Brain microvascular endothelial cell (primary cell): ENCODE measurements around the gene HSPA14.

Source experiments
- DNase-seq: peaks from one replicate; pipeline ENCODE4 v3.0.0-alpha.2; 2020
- H3K27ac ChIP-seq: fragments of 250-450 bp; sonication (Bioruptor Pico); 2 replicates; pipeline ENCODE4 v1.5.1; 2020; ENCODE audit warnings: mild to moderate bottlenecking, moderate library complexity
- H3K27me3 ChIP-seq: fragments of 250-450 bp; sonication (Bioruptor Pico); replicated peaks from 2 replicates; pipeline ENCODE4 v1.5.1; 2020; ENCODE audit warnings: mild to moderate bottlenecking
- H3K36me3 ChIP-seq: fragments of 250-450 bp; sonication (Bioruptor Pico); replicated peaks from 2 replicates; pipeline ENCODE4 v1.5.1; 2020; ENCODE audit warnings: mild to moderate bottlenecking
- H3K4me3 ChIP-seq: 2 replicates; pipeline ENCODE4 v1.5.1; 2011; ENCODE audit warnings: low read depth, mild to moderate bottlenecking, control low read depth, low read length, moderate library complexity
- in situ Hi-C: cut with HindIII; loops from 2 replicates; pipeline ENCODE4 v1.10.0; 2017; ENCODE audit warnings: low sequenced_read_pairs, low pct_ligation_motif_present
- TF ChIP-seq, protein P1 (sequence below): IDR thresholded peaks from 2 replicates; pipeline ENCODE4 v1.5.1; 2011; ENCODE audit warnings: low read depth, mild to moderate bottlenecking, moderate library complexity, low read length, control low read depth, inconsistent platforms; ENCODE audit errors: missing control alignments

HSPA14 gene

GRCh38 chr10:14911801-14912200 lies 73.7 kb downstream of the HSPA14 start:
- TF ChIP-seq, protein P1, sequence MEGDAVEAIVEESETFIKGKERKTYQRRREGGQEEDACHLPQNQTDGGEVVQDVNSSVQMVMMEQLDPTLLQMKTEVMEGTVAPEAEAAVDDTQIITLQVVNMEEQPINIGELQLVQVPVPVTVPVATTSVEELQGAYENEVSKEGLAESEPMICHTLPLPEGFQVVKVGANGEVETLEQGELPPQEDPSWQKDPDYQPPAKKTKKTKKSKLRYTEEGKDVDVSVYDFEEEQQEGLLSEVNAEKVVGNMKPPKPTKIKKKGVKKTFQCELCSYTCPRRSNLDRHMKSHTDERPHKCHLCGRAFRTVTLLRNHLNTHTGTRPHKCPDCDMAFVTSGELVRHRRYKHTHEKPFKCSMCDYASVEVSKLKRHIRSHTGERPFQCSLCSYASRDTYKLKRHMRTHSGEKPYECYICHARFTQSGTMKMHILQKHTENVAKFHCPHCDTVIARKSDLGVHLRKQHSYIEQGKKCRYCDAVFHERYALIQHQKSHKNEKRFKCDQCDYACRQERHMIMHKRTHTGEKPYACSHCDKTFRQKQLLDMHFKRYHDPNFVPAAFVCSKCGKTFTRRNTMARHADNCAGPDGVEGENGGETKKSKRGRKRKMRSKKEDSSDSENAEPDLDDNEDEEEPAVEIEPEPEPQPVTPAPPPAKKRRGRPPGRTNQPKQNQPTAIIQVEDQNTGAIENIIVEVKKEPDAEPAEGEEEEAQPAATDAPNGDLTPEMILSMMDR: no peak

DNA sequence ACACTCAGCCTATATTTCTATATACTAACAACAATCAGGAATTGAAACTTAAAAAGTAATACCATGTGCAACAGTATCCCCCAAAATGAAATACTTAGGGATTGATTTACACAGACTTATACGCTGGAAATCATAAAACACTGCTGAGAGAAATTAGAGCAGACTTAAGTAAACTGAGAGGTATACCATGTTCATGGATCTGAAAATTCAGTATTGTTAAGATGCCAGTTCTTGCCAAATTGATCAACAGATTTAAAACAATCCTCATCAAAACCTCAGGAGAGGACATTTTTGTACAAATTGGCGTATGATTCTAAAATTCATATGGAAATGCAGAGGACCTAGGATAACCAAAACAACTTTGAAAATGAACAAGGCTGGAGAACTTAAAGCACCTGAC lies 78.5 kb downstream of the HSPA14 start:
- Histone ChIP-seq H3K27me3 (no peaks in the 10 kb centered on the region), H3K4me3 (no peak overlapping the region), H3K27ac (no peak overlapping the region), H3K36me3 (peaks cover 57% of the 10 kb centered on the region)
- in situ Hi-C loops: no loop called here
- DNase-seq: no peak
- TF ChIP-seq, protein P1: no peak

More at GRCh38 chr10:14911801-14912200, 73.7 kb downstream of the HSPA14 start:
- Histone ChIP-seq H3K27me3 (no peaks in the 10 kb centered on the region), H3K27ac (no peak overlapping the region), H3K36me3 (peaks cover 43% of the 10 kb centered on the region), H3K4me3 (no peak overlapping the region)
- DNase-seq: no peak
- in situ Hi-C loops: no loop called here

GRCh38 chr10:14917827-14918226 lies 79.7 kb downstream of the HSPA14 start:
- in situ Hi-C loops: no loop called here
- Histone ChIP-seq H3K36me3 (peaks cover 56% of the 10 kb centered on the region), H3K27me3 (no peaks in the 10 kb centered on the region), H3K4me3 (no peak overlapping the region), H3K27ac (no peak overlapping the region)
- no peak for DNase-seq
- TF ChIP-seq, protein P1: no peak

DNA sequence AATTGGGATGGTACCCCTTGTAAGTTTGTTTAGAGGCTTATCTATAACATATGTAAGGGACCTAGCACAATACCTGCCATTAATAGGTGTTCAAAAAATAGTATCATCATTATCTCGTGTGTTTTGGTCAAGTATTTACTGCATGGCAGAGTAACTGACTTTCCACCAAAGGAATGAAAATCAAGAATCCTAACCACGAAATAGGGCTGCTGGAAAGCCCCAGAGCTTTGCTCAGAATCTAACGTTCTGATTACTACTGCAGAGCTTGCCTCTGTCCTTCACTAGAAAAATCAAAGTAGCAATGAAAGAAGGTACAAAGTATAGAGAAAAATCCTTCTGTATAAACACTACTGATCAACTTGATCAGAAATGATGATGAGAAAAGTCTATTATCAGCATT lies 80.9 kb downstream of the HSPA14 start:
- TF ChIP-seq, protein P1: no peak
- Histone ChIP-seq H3K36me3 (peaks cover 56% of the 10 kb centered on the region), H3K27ac (no peak overlapping the region), H3K4me3 (no peak overlapping the region), H3K27me3 (no peaks in the 10 kb centered on the region)
- no peak for DNase-seq
- in situ Hi-C loops: no loop called here
